GM23248 (cell line): ENCODE results near the gene TMCC1. TPM values are rescaled to one million over a fixed set of nuclear protein-coding genes. Genes with fewer than 3 reads are reported as not detected.

ENCODE experiments used
- DNase-seq: peaks from one replicate; pipeline ENCODE4 v3.0.0-alpha.2; 2015
- H2AFZ ChIP-seq: fragments of 200-600 bp; sonication (generic); 2 replicates; pipeline ENCODE4 v1.6.1; 2016; ENCODE audit warnings: antibody characterized with exemption
- H3F3A ChIP-seq: fragments of 200-600 bp; sonication (generic); 2 replicates; pipeline ENCODE4 v1.6.1; 2016; ENCODE audit warnings: mild to moderate bottlenecking, antibody characterized with exemption, mixed run types; ENCODE audit not compliant: insufficient read depth
- H3K27ac ChIP-seq: fragments of 200-600 bp; sonication (generic); 2 replicates; pipeline ENCODE4 v1.5.1; 2016; ENCODE audit warnings: mild to moderate bottlenecking
- H3K27me3 ChIP-seq: fragments of 200-600 bp; sonication (generic); replicated peaks from 2 replicates; pipeline ENCODE4 v1.6.1; 2016; ENCODE audit warnings: mild to moderate bottlenecking; ENCODE audit not compliant: insufficient read depth
- H3K36me3 ChIP-seq: fragments of 200-600 bp; sonication (generic); 2 replicates; pipeline ENCODE4 v1.6.1; 2016; ENCODE audit warnings: low read depth, mild to moderate bottlenecking
- H3K4me1 ChIP-seq: fragments of 200-600 bp; sonication (generic); 2 replicates; pipeline ENCODE4 v1.6.1; 2016; ENCODE audit warnings: mild to moderate bottlenecking; ENCODE audit not compliant: insufficient read depth
- H3K4me2 ChIP-seq: fragments of 200-600 bp; sonication (generic); one replicate; pipeline ENCODE4 v1.6.1; 2016; ENCODE audit warnings: mild to moderate bottlenecking; ENCODE audit not compliant: unreplicated experiment
- H3K4me3 ChIP-seq: fragments of 200-600 bp; sonication (generic); 2 replicates; pipeline ENCODE4 v1.5.1; 2016; ENCODE audit warnings: mild to moderate bottlenecking
- H3K79me2 ChIP-seq: fragments of 200-600 bp; sonication (generic); 2 replicates; pipeline ENCODE4 v1.6.1; 2016; ENCODE audit warnings: mild to moderate bottlenecking; ENCODE audit not compliant: insufficient read depth
- H3K9ac ChIP-seq: fragments of 200-600 bp; sonication (generic); 2 replicates; pipeline ENCODE4 v1.6.1; 2016; ENCODE audit warnings: mild to moderate bottlenecking
- H3K9me2 ChIP-seq: fragments of 200-600 bp; sonication (generic); 2 replicates; pipeline ENCODE4 v1.6.1; 2016; ENCODE audit warnings: mixed run types, mild to moderate bottlenecking, moderate library complexity; ENCODE audit not compliant: insufficient read depth
- H3K9me3 ChIP-seq: fragments of 200-600 bp; sonication (generic); one replicate; pipeline ENCODE4 v1.6.1; 2017; ENCODE audit warnings: low read depth
- H4K20me1 ChIP-seq: fragments of 200-600 bp; sonication (generic); 2 replicates; pipeline ENCODE4 v1.6.0; 2016; ENCODE audit not compliant: insufficient read depth
- EZH2 ChIP-seq: fragments of 200-600 bp; sonication (generic); IDR thresholded peaks from 2 replicates; pipeline ENCODE4 v1.6.1; 2018; ENCODE audit warnings: antibody characterized with exemption, mild to moderate bottlenecking; ENCODE audit not compliant: insufficient read depth, poor library complexity, severe bottlenecking
- EZH2phosphoT487 ChIP-seq: fragments of 200-600 bp; sonication (generic); IDR thresholded peaks from 2 replicates; pipeline ENCODE4 v1.6.1; 2018; ENCODE audit warnings: antibody characterized with exemption, moderate library complexity, mild to moderate bottlenecking, low read depth; ENCODE audit not compliant: insufficient read depth
- WGBS, 2 experiments: methylation state at CpG; one replicate each; pipeline ENCODE4 v1.1.6; 2015 to 2017; ENCODE audit warnings: low lambda C conversion rate in 2 of 2, low coverage in 1 of 2; ENCODE audit errors: missing lambda C conversion rate in 2 of 2; 5-methylcytosine and 5-hydroxymethylcytosine counted together
- in situ Hi-C: fragments of 300-500 bp; cut with MboI; formaldehyde crosslinking; loops from 2 replicates; pipeline ENCODE4 v1.15.0; 2020
- polyA plus RNA-seq: library from polyadenylated mRNA; unstranded; fragments of >200 nt; fragmentation: Nextera tagmentation; extraction: Ambion mirVana; gene quantifications from 2 replicates; pipeline ENCODE4 v1.2.1, GENCODE V29; 2016
- total RNA-seq: library from RNA; depleted of rRNA; stranded (reverse); fragments of >200 nt; shearing (Covaris generic); gene quantifications from 2 replicates; pipeline ENCODE4 v1.2.3, GENCODE V29; 2014

The TMCC1 gene
- total and polyA plus RNA-seq, 2 experiments from 2014 or later, result 4.0 to 11.1 TPM

- no peak overlapping the region for H3K4me2 ChIP-seq
- no peaks in the 10 kb centered on the region for H3K27me3 ChIP-seq
- no peak overlapping the region for H3K27ac ChIP-seq
- H3K9me2 ChIP-seq, result no peaks in the 10 kb centered on the region
- in situ Hi-C loops, result no loop called here
- H3K9me3 ChIP-seq, result no peaks in the 10 kb centered on the region
- H3K9ac ChIP-seq, result no peak overlapping the region
- DNase-seq, result no peak
- H3K36me3 ChIP-seq, result no peaks in the 10 kb centered on the region
- no peaks in the 10 kb centered on the region for H4K20me1 ChIP-seq
- H2AFZ ChIP-seq, result no peak overlapping the region
- H3K79me2 ChIP-seq, result no peaks in the 10 kb centered on the region; the same call in none of the 2 replicates
- H3F3A ChIP-seq, result no peaks in the 10 kb centered on the region
- TF ChIP-seq EZH2phosphoT487 (no peak), EZH2 (no peak)
- no peak overlapping the region for H3K4me3 ChIP-seq
- peaks cover 8% of the 10 kb centered on the region; the same call in 1 of the 2 replicates for H3K4me1 ChIP-seq
These were observed 119.5 kb downstream of the TMCC1 start for GRCh38 chr3:129773691-129774663.

GRCh38 chr3:129770604-129771003, 122.9 kb downstream of the TMCC1 start:
- H3K9ac ChIP-seq, result no peak overlapping the region
- H4K20me1 ChIP-seq, result no peaks in the 10 kb centered on the region
- H2AFZ ChIP-seq, result no peak overlapping the region
- no peaks in the 10 kb centered on the region for H3F3A ChIP-seq
- no peak overlapping the region for H3K4me2 ChIP-seq
- DNase-seq, result no peak
- no peak overlapping the region for H3K4me3 ChIP-seq
- WGBS, 2 experiments, result 89 to 94% methylated on average over 3 of the region's 3 CpGs
- no peaks in the 10 kb centered on the region for H3K9me3 ChIP-seq
- no peaks in the 10 kb centered on the region for H3K9me2 ChIP-seq
- H3K27me3 ChIP-seq, result no peaks in the 10 kb centered on the region
- no peaks in the 10 kb centered on the region for H3K36me3 ChIP-seq
- H3K27ac ChIP-seq, result no peak overlapping the region
- no peaks in the 10 kb centered on the region for H3K4me1 ChIP-seq
- TF ChIP-seq EZH2phosphoT487, result no peak
- in situ Hi-C loops, result no loop called here
- no peaks in the 10 kb centered on the region; the same call in none of the 2 replicates for H3K79me2 ChIP-seq

GRCh38 chr3:129769616-129770015, 123.9 kb downstream of the TMCC1 start:
- Histone ChIP-seq H3K4me3 (no peak overlapping the region), H3K27ac (no peak overlapping the region), H3K4me1 (no peaks in the 10 kb centered on the region), H3K9ac (no peak overlapping the region), H2AFZ (no peak overlapping the region), H3K9me2 (no peaks in the 10 kb centered on the region), H4K20me1 (no peaks in the 10 kb centered on the region), H3K79me2 (no peaks in the 10 kb centered on the region; the same call in none of the 2 replicates), H3K27me3 (no peaks in the 10 kb centered on the region), H3K4me2 (no peak overlapping the region), H3K9me3 (no peaks in the 10 kb centered on the region), H3F3A (no peaks in the 10 kb centered on the region), H3K36me3 (no peaks in the 10 kb centered on the region)
- in situ Hi-C loops, result no loop called here
- 96% methylated on average over 3 of the region's 3 CpGs for WGBS, 2 experiments
- DNase-seq, result no peak
- no peak for TF ChIP-seq EZH2phosphoT487
- TF ChIP-seq EZH2, result no peak

- no peak for DNase-seq
- Histone ChIP-seq H3K36me3 (no peaks in the 10 kb centered on the region), H3K79me2 (no peaks in the 10 kb centered on the region; the same call in 1 of the 2 replicates), H3K9me3 (no peaks in the 10 kb centered on the region), H3K4me1 (no peaks in the 10 kb centered on the region), H3F3A (no peaks in the 10 kb centered on the region), H3K27me3 (no peaks in the 10 kb centered on the region), H3K4me3 (no peak overlapping the region), H3K27ac (no peak overlapping the region), H4K20me1 (no peaks in the 10 kb centered on the region), H3K9me2 (no peaks in the 10 kb centered on the region), H3K4me2 (no peak overlapping the region), H3K9ac (no peak overlapping the region), H2AFZ (no peak overlapping the region)
- in situ Hi-C loops, result no loop called here
- WGBS, 2 experiments, result 95 to 97% methylated on average over 1 of the region's 1 CpG
- TF ChIP-seq EZH2phosphoT487 (no peak), EZH2 (no peak)
These were observed 124.8 kb downstream of the TMCC1 start for GRCh38 chr3:129768728-129769127.
